GM12878 (cell line): Measurements from ENCODE around the gene GK2. TPM values are rescaled to one million over a fixed set of nuclear protein-coding genes. Genes with fewer than 3 reads are reported as not detected.

Source experiments
- polyA plus RNA-seq, 11 experiments: library from polyadenylated mRNA; depleted of rRNA in 4 of 11; unstranded in 6 of 11; stranded (reverse) in 5 of 11; fragments of >200 nt; fragmentation: Nextera tagmentation in 4 of 11; fragmentation: Illumina TruSeq in 1 of 11; extraction: Ambion mirVana in 4 of 11; extraction: Trizol in 1 of 11; gene quantifications; 1 replicate in 1 of 11; 2 replicates in 10 of 11; pipeline versions ENCODE4 v1.2.1 to v1.2.3, GENCODE V29; 2011 to 2016; ENCODE audit warnings: inconsistent platforms in 2 of 11, missing spikeins in 2 of 11, low read depth in 1 of 11
- total RNA-seq, 4 experiments: library from RNA; depleted of rRNA in 3 of 4; stranded (reverse); fragments of >200 nt in 3 of 4; fragmentation: Illumina TruSeq in 1 of 4; extraction: Trizol in 1 of 4; gene quantifications; 2 replicates each; pipeline versions ENCODE4 v1.2.1 to v1.2.3, GENCODE V29; 2013 to 2021

The GK2 gene
- total and polyA plus RNA-seq, 10 of the 15 experiments (the other 5 are each of a cell fraction or from before 2014, with no cell fraction given) = not detected

Other genes with a start within 250 kb of the GK2 start
- 0.22 TPM in 1 of 2 replicates, not detected in the other for gene NAA11, start 82.2 kb downstream of the GK2 start, total RNA-seq (2014; rRNA removed)
- gene NAA11, start 82.2 kb downstream of the GK2 start, total RNA-seq (2014; rRNA removed; fragmentation: Illumina TruSeq; extraction: Trizol) = not detected in 2 replicates
- gene NAA11, start 82.2 kb downstream of the GK2 start, total RNA-seq (2021) = not detected in 2 replicates
- gene NAA11, start 82.2 kb downstream of the GK2 start, polyA plus RNA-seq (2011; rRNA removed) = 0.12 and 0.22 TPM in 2 replicates
- 0.16 TPM in 1 of 2 replicates, not detected in the other for gene NAA11, start 82.2 kb downstream of the GK2 start, polyA plus RNA-seq (2014; fragmentation: Illumina TruSeq; extraction: Trizol)
- not detected for gene NAA11, start 82.2 kb downstream of the GK2 start, polyA plus RNA-seq (2014; fragmentation: Nextera tagmentation; extraction: Ambion mirVana)
- 0.10 TPM in 1 of 2 replicates, not detected in the other for gene NAA11, start 82.2 kb downstream of the GK2 start, polyA plus RNA-seq (2014; rRNA removed)
- gene NAA11, start 82.2 kb downstream of the GK2 start, polyA plus RNA-seq (2016; fragmentation: Nextera tagmentation; extraction: Ambion mirVana) = not detected